Measurements from ENCODE around the gene ADH6. TPM values are rescaled to one million over a fixed set of nuclear protein-coding genes. Genes with fewer than 3 reads are reported as not detected.

The ADH6 gene
- total and polyA plus RNA-seq, 7 donors: 5.0 to 12.5 (median 8.4) TPM; not detected in 4

DNA sequence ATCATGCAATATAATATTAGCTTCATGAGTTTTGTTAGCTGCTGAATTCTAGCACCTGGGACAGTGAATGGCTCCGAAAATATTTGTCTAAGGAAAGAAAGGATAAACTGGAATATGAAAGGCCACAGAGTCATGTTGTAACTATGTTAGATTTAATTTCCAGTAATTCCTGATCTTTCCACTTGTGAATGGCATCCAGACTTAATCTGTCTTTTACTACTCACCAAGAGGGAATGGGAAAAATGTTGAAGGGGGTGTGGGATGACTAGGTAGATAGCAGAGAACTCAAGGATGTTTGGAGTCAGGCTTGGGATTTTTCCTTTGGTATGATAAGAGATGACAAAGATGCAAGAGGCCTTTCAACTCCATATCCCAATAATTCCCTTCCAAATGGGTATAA lies 9.4 kb downstream of the ADH6 start:
- TF ChIP-seq POLR2AphosphoS5 (IDR thresholded peaks at IDR 0.05) (no peak), POLR2A (IDR thresholded peaks at IDR 0.05) (no peak), EP300 (IDR thresholded peaks at IDR 0.05) (no peak)
- TF ChIP-seq, protein P1, sequence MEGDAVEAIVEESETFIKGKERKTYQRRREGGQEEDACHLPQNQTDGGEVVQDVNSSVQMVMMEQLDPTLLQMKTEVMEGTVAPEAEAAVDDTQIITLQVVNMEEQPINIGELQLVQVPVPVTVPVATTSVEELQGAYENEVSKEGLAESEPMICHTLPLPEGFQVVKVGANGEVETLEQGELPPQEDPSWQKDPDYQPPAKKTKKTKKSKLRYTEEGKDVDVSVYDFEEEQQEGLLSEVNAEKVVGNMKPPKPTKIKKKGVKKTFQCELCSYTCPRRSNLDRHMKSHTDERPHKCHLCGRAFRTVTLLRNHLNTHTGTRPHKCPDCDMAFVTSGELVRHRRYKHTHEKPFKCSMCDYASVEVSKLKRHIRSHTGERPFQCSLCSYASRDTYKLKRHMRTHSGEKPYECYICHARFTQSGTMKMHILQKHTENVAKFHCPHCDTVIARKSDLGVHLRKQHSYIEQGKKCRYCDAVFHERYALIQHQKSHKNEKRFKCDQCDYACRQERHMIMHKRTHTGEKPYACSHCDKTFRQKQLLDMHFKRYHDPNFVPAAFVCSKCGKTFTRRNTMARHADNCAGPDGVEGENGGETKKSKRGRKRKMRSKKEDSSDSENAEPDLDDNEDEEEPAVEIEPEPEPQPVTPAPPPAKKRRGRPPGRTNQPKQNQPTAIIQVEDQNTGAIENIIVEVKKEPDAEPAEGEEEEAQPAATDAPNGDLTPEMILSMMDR (IDR thresholded peaks at IDR 0.05): no peak
- Histone ChIP-seq H3K36me3 (no peaks in the 10 kb centered on the region), H3K9me3 (no peaks in the 10 kb centered on the region), H3K27ac (no peak overlapping the region), H3K27me3 (no peaks in the 10 kb centered on the region), H3K4me1 (no peaks in the 10 kb centered on the region), H3K4me3 (no peak overlapping the region)
- no peak for DNase-seq
- WGBS, 2 donors: 86 to 92% methylated on average over 1 of the region's 1 CpG
- intact Hi-C loops (cut with DNase I): no loop called here

DNA sequence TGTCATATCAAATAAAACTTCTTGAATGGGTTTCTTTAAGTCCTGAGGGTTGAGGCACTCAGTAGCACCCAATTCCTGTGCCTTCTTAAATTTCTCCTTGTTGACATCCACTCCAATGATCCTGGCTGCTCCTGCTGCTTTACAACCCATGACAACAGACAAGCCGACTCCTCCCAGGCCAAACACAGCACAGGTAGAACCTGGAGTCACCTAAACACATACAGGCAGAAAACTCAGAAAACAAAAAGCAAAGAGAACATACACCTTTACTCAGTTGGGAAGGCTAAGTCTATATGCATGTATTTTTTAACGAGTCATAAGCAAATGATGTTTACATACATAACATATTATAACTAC lies 10.3 kb downstream of the ADH6 start:
- Histone ChIP-seq H3K27ac (no peak overlapping the region), H3K27me3 (no peaks in the 10 kb centered on the region), H3K9me3 (no peaks in the 10 kb centered on the region), H3K4me3 (no peak overlapping the region), H3K36me3 (no peaks in the 10 kb centered on the region), H3K4me1 (no peaks in the 10 kb centered on the region)
- WGBS, 2 donors: 21 to 68% methylated on average over 2 of the region's 2 CpGs
- no peak for DNase-seq
- intact Hi-C loops (cut with DNase I): no loop called here
- TF ChIP-seq, protein P1 (IDR thresholded peaks at IDR 0.05): no peak
- TF ChIP-seq POLR2AphosphoS5 (IDR thresholded peaks at IDR 0.05) (no peak), POLR2A (IDR thresholded peaks at IDR 0.05) (no peak), EP300 (IDR thresholded peaks at IDR 0.05) (no peak)

DNA sequence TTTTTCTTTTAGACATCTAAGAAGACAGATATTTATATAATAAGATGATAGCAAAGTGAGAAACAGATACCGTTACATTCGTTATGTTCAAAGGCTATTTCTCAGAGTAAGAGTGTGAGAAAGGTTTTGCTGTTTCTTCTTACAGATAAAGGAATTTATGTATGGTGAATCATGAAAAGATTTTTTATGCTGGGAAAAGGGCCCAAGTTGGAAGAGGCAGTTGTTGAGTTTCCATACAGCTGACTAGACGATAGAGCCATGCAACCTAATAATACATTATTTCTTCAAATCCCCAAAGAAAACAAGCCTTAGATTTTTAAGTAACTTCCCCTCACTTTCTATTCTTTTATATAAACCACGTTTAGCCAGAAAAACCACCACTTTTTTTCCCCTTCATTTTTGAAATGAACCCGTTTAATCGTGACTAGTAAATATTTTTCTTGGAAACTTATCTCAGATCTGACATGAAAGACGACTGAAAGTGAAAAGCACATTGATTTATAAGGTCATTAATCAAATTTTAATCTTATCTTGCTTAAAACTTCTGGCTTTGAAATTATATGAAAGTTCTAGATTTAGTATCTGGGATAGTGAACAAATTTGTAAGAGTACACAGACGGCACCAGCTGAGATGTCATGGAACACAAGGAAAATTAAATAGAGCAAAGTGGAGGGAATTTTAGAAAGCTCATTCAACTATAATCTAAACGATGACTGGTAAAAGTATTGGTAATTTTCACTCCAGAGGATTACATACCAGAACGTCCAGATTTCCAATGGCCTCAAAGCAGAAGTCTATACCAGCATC lies 10.9 kb downstream of the ADH6 start:
- WGBS, 2 donors: 60 to 71% methylated on average over 10 of the region's 10 CpGs
- H3K4me1 ChIP-seq: no peaks in the 10 kb centered on the region
- H3K9me3 ChIP-seq: no peaks in the 10 kb centered on the region
- no peaks in the 10 kb centered on the region for H3K36me3 ChIP-seq
- TF ChIP-seq EP300 (IDR thresholded peaks at IDR 0.05) (no peak), POLR2A (IDR thresholded peaks at IDR 0.05) (no peak), POLR2AphosphoS5 (IDR thresholded peaks at IDR 0.05) (no peak)
- TF ChIP-seq, protein P1 (IDR thresholded peaks at IDR 0.05): no peak
- H3K27me3 ChIP-seq: no peaks in the 10 kb centered on the region
- DNase-seq: no peak
- H3K4me3 ChIP-seq: no peak overlapping the region
- H3K27ac ChIP-seq: no peak overlapping the region
- intact Hi-C loops (cut with DNase I): no loop called here

DNA sequence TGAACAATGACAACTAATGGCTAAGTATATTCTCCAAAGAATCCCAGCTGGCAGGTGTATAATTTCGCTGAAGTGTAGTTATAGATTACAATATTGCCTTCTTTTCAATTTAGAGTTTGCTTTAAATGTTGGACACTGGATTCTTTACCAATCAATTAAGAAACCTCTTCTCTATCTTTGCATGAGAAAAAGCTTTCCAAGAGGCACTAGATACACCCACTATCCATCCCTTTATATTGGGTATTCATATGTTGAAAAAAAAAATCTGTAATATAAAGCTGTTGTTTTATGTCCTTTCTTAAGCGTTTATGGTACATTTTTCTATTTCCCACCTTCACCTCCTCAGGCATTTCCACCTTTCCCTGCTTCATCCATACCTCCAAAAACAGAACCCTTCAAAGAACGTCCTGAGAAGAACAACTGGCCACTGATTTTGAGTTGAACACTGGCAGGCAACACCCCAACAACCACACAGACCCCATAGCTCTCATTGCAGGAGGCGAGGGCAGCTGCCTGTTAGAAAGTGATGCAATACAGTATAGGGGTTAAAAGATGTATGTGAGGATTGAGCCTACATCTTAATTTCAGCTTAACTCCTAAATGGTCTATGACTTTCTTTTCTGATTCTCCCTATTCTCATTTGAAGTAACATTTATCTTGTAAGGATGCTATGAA lies 11.8 kb downstream of the ADH6 start:
- 74 to 75% methylated on average over 4 of the region's 4 CpGs for WGBS, 2 donors
- no peaks in the 10 kb centered on the region for H3K27me3 ChIP-seq
- intact Hi-C loops (cut with DNase I): no loop called here
- H3K4me3 ChIP-seq: no peak overlapping the region
- H3K36me3 ChIP-seq: no peaks in the 10 kb centered on the region
- TF ChIP-seq, protein P1 (IDR thresholded peaks at IDR 0.05): no peak
- TF ChIP-seq EP300 (IDR thresholded peaks at IDR 0.05): no peak
- no peak for TF ChIP-seq POLR2A (IDR thresholded peaks at IDR 0.05)
- TF ChIP-seq POLR2AphosphoS5 (IDR thresholded peaks at IDR 0.05): no peak
- no peak overlapping the region for H3K27ac ChIP-seq
- no peak for DNase-seq
- H3K9me3 ChIP-seq: no peaks in the 10 kb centered on the region
- H3K4me1 ChIP-seq: peaks cover 0 to 5% (median 1%) of the 10 kb centered on the region in 4 donors
